SK-MEL-5 (cell line): Measurements from ENCODE around the gene PRR5L. TPM values are rescaled to one million over a fixed set of nuclear protein-coding genes. Genes with fewer than 3 reads are reported as not detected.

Source experiments
- DNase-seq: peaks from one replicate; pipeline ENCODE4 v3.0.0-alpha.2; 2016; ENCODE audit warnings: low read depth, low spot score
- in situ Hi-C: cut with HindIII; loops from 2 replicates; pipeline ENCODE4 v1.10.0; 2016; ENCODE audit warnings: low sequenced_read_pairs, high pct_unique_total_duplicates, low pct_unique_long_range_greater_than_20kb
- total RNA-seq: library from RNA; depleted of rRNA; stranded (reverse); fragments of >200 nt; shearing (Covaris generic); gene quantifications from 2 replicates; pipeline ENCODE4 v1.2.3, GENCODE V29; 2014

PRR5L gene
- total RNA-seq, 1 experiment from 2014 or later = 3.2 TPM

DNA sequence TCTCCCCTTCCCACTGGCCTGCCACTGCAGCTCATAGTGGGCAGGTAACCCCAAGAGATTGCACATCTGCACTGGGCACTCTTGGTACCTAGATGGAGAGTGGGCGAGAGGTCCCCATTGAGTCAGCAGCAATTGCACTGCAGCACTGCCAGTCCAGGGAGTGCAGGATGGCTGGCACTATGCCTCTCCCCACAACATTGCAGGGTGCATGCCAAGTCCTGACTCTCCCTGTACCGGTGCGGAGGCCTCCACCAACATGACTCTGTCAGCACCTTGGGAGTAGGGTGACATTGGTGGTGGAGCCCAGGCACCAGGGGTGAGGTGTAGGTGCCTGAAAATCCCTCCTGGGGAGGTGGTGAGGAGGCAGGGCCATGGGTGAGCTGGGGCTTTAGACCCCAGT lies 131.8 kb downstream of the PRR5L start:
- in situ Hi-C loops = no loop called here
- DNase-seq = no peak

DNA sequence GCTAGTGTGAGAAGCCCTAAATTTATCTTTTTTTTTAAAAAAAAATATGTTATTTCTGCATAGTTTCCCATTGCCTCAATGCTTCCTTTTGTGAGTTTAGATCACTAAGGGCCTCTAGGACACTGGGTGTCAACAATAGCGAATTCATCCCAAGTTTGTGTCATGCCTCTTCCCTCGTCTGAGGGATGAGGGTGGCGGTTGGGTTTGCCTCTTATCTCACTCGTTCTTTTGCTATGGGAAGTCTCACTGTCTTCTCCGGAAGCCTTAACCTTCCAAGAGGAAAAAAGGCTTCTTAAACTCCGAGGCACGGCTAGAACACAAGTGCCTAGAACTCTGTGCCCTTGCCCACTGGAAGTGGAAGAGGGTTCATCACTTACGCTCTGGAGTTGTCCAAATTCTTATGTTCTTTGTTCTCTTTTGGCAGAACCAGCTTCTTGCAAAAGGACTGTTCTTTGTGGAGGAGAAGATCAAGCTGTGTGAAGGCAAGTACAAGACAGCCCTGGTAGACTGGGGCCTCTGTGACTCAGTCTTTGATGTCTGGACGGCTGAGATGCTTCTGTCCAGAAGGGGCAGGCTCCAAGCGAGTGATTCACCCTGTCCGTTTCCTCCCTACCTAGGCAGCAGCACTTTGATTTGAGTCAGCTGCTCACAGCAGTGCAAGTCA lies 135.5 kb downstream of the PRR5L start:
- in situ Hi-C loops = no loop called here
- peak; percentile 69 for DNase-seq

DNA sequence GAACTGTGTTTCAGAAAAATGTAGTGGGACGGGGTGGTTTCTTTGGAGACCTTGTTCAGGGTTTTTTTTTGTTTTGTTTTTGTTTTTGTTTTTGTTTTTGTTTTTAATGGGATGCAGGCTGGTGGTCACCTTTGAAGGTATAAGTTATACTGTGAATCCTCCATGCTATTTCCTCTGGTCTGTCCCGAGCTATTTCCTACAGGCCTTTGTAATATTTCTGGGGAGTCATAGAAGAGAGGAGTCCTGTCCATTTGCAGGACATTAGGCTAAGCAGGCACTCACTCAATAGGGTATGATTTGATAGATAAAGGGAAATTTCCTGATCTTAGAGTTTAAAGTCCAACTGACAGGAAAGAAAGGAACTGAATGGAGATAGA lies 136.0 kb downstream of the PRR5L start:
- in situ Hi-C loops = no loop called here
- no peak for DNase-seq

DNA sequence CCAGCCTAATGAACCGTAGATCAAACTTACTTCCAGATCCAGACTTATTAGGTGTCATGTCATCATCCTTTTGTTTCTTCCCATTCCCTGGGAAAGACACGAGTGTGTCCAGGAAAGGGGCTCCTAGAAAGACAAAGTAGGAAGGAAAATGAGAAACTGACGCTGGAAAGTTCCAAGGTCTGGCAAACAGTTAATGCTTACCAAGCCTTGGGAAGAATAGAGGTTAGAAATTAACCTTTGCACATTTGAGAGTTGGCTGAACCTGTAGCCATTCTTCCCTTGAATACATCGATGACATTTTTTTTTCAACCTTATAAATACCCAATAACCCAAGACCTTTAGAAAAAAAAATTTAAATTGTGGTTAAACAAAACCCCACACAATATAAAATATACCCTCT lies 136.7 kb downstream of the PRR5L start:
- in situ Hi-C loops = no loop called here
- DNase-seq = no peak

DNA sequence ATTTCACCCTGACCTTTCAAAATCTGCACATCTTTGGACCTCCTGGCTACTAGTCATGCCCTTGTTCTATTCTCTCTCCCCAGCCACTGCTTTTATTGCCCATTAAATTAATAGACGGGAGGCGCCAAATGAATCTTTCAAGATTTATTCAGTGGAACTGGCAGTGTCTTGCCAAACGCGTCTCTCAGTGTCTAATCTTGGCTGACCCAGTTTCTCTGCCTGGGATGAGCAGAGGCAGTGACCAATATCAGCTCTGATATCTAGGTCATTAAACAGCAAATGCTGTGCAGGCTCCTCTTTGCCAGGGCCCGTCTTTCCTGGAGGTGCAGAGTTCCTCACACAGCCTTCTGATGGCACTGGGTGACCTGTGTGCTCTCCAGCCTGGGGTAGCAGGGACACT lies 140.0 kb downstream of the PRR5L start:
- in situ Hi-C loops = no loop called here
- DNase-seq = no peak

DNA sequence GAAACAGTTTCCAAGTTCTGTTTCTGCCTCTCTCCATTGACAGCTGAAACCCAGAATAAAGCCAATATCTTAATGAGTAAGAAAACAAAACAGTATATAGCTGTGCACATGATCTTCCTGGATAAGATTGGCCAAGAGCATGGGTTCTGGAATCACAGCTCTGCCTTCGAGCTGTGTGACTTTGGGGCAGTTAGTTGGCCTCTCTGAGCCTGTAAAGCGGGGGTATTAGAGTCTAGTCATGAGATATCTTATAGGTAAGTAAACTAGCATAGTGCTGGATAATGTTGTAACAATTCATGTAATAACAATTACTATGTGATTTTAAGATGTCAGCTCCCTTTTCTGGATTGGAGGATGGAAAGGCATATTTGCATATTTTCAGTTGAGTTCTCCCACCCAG lies 140.5 kb downstream of the PRR5L start:
- in situ Hi-C loops = no loop called here
- DNase-seq = no peak

DNA sequence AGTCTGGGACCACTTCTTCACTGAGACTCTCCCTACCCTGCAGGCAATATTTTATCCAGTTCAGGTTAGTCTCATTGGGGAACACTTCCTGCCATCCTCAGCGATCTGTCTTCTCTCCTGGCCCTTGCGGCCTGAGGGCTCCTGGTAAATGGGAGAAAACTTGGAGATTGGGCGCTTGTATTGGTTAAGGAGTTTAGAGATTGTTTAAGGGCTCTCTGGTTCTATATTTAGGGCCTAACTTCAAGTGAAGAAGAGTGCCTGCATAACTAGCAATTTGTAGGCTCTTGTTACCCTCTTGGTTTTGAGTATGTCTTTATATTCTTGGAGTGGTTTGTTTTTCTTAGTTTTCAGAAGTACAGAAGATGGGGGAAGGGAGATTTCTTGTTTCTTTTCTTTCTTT lies 141.3 kb downstream of the PRR5L start:
- in situ Hi-C loops = no loop called here

DNA sequence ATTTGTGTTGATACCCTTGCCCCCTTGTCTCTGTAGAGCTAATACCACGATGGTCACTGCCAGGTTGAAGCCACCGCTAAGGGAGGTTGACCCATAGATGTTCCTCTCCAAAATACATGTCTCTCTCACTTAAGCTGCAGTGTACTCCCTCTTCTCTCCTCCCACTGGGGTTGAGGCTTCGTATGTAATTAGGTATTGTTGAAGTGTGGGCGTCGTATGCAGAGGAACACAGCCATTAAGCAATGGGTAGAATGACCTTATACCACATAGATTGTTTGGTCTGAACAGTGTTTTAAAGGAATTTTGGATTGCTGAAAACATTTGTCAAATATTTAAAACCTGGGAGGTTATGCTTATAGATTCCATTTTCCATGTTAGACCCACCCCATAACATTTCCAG lies 142.0 kb downstream of the PRR5L start:
- in situ Hi-C loops = no loop called here
- no peak for DNase-seq

More for the DNA sequence above, 141.3 kb downstream of the PRR5L start:
- no peak for DNase-seq

DNA sequence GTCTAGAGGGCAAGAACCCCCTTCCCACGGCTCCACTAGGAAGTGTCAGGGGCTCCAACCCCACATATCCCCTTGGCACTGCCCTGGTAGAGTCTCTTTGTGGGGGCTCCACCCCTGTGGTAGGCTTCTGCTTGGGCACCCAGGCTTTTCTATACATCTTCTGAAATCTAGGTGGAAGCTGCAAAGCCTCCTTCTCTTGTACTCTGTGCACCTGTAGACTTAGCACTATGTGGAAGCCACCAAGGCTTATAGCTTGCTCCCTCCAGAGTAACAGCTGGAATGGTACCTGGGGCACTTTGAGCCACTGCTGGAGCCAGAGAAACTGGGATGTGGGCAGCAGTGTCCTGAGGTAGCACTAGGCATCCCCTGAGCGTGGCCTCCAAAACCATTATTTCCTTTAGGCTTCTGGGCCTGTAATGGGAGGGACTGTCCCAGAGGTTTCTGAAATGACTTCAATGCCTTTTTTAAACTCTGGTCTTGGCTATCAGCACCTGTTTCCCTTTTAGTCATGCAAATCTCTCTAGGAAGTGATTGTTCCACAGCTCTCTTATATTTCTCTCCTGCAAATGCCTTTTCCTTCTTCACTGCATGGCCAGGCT lies 145.6 kb downstream of the PRR5L start:
- no peak for DNase-seq

DNA sequence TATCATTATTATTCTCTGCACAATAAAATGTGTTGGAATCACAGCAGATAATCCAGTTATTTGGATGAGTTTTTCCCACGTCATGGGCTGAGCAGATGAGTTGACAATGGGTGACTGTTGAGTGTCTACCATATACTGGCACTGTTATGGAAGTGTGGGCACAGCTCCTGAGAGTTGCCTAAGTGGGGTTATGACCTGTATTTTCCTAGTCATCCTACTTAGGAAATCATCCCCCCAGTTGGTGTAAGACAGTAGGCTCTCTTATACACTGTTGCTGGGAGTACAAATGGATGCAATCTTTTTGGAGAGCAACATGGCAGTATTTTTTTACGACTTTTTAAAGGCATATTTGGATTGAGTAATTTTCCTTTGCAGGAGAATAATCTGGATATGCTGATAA lies 147.6 kb downstream of the PRR5L start:
- no peak for DNase-seq
- in situ Hi-C loops = no loop called here

More for the DNA sequence above, 145.6 kb downstream of the PRR5L start:
- in situ Hi-C loops = no loop called here

DNA sequence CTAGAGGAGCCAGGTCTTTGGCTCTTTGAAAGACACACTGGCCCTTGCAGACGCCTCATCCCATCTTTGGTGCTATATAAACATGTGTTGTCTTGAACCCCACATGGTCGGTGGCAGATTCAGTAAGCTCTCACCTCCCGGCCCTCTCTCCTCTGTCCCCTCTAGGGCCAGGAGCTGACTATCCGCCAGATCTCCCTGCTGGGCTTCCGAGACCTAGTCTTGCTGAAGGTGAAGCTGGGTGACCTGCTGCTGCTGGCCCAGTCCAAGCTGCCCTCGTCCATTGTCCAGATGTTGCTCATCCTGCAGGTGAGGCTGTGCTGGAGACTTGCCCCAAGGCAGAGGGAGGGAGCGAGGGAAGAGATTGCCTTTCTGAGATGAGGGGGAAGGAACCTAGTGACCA lies 150.0 kb downstream of the PRR5L start:
- DNase-seq = no peak
- in situ Hi-C loops = no loop called here

DNA sequence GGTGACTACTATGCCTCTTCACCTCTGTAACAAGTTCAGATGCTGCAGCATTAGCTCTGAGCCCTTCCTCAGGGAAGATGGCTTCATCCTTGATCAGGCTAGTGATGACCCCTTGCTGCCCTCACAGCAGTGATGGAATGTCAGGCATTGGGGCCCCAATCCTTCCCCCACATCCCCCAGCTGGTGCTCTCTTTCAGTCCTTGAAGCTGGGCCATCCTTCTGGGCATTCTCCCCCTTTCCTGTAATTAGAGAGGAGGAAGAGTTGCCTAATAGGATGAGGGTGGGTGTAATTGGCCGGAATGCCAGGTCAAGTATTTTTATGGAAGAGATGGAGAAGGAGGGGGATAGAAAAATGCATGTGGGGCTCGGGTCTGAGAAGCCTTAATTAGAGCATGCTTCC lies 151.4 kb downstream of the PRR5L start:
- in situ Hi-C loops = no loop called here
- no peak for DNase-seq

DNA sequence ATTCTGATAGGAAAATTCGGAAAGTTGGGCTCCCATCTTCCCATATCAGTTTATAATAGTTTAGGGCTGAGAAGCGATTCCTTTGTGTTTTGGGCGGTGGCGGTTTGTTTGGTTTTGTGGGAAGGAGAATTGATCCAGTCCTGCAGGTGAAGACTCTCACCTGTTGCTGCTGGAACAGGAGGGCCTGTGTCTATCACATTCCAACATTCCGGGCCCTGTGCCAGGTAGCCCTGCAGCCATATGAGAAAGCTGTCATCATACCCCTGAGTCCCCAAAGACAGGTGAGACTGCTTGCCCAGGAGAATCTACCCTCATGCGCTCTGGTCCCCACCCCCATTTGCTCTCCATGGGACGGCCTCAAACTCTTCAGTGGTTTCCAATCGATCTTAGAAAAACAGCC lies 151.9 kb downstream of the PRR5L start:
- DNase-seq = no peak
- in situ Hi-C loops = no loop called here

DNA sequence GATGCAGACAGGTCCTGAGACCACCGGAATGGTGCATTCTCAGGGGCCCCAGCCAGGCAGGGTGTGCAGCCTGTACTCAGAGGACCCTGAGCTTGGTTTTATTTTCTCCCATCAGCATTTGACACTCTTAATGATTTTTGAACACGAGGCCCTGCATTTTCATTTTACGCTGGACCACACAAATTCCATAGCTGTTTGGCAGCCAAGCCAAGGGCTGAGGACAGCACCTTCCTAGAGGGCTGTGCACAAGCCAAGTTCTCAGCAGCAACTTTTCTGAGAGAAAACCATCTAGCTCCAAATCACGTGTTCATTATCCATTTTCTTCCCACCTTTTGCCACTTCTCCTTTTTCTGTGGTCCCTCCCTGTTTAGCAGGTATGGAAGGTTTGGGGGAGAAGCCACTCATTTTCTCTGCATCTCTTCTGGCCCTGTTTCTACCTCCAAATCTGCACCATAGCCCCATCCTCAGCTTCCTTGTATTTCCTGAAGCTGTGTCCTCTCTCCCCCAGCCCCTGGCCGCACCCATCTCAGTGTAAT lies 153.5 kb downstream of the PRR5L start:
- in situ Hi-C loops = no loop called here
- no peak for DNase-seq

DNA sequence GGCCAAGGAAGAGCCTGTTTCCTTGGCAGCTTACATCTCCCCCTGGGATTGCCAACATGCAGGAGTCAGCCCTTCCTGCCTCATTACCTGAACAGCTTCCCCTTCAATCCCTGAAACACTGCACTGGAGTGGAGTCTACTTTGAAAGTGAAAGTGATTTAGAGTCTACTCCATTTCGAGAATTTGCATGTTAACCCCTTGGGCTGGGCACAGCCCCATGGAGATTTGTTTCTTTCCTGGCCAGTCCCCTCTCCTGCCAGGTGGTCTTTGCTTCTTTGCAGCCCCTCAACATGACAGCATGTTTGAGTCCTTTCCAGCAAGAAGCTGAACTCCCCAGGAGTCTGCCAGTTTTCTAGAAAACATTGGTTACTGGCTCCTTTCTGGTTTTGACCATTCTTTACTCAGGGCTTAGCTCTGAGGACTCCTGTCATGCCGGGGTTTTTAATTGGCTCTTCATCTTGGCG lies 154.1 kb downstream of the PRR5L start:
- DNase-seq = no peak
- in situ Hi-C loops = no loop called here

DNA sequence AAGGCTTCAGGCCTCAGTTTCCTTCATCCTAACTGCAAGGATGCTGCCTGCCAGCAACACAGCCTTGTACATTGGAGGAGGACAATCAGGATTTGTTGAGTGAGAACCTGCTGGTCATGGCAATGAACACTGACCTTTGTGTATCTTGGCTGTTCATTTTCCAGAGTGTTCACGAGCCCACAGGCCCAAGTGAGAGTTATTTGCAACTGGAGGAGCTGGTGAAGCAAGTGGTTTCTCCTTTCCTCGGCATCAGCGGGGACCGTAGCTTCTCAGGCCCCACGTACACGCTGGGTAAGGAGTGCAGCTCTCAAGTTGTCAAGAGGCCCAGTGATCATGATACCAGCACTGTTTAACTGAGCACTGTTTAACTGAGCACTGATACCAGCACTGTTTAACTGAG lies 155.0 kb downstream of the PRR5L start:
- in situ Hi-C loops = no loop called here
- DNase-seq = no peak

DNA sequence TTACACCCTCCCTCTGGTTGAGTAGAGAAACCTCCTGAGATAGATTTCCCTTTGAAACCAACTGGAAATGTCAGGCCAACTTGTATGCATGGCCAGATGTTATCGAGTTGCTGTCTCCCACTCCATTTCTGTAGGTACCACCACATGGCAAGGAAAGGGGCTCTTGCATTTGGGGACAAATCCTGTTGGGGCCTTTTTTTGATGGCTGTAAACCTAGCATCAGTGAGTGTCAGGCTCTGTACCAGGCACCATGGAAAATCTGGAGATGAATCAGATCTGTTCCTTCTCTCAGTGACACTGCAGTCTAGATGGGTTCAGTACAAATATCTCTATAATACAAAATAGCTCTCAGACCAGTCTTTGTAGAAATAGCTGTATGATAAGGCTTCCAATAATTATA lies 155.6 kb downstream of the PRR5L start:
- in situ Hi-C loops = no loop called here
- no peak for DNase-seq

DNA sequence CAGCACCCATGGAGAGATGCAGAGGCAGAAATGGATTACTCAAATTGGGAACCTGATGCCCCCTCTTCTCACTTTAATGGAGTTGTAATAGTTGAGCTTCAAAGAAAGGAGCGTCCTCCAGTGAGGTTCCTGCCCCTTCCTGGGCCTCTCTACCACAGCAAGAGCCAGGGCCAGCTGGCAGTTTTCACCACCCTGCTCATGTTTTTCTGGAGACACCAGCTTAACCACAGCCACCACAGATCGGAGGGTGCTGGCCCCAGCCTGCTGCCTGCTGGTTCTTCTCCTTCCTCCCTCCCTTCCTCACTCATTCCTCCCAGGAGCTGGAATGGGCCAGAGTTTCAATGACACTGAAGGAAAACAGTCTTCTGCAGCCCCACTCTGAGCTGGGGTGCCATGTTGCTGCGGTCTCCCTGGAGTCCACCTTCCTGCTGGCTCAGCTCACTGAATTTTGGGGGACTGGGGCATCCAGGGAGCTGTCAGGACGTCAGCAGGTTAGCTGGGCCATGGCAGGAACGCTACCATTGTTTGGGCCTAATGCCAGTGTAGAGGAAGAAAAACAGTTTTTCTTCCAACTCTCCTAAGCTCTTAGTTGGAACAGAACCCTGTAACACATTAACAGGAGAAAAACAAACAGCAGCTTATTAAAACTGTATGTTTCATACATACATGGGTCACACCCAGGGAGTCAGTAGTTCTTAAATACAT lies 156.3 kb downstream of the PRR5L start:
- no peak for DNase-seq
- in situ Hi-C loops = no loop called here

DNA sequence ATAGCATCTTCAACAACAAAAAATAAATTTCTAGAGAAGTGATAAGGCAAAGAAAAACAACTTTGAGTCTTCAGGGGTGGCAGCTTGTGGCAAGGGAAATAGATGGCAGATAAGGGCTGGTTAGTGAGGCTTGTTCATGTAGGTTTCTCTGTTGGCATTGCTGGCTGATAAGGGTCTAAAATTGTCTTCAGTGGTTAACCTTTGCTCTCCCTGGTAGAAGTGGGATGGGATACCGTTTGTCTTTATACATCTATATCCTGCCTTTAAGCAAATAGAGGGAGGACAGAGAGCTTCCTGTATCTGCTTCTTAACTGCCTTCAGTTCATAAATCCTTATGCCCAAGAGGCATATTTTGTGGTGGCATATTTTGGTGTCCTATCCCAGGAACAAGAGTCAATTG lies 156.9 kb downstream of the PRR5L start:
- DNase-seq = peak; percentile 31
- in situ Hi-C loops = no loop called here
